Fibroblast of skin of abdomen (primary cell): Measurements from ENCODE around the gene SLC19A1.
A peak's percentile ranks its signal among the peaks of the same experiment; 100 is the strongest.

Experiments
- DNase-seq: peaks from one replicate; pipeline ENCODE4 v3.0.0-alpha.2; 2013

The SLC19A1 gene

GRCh38 chr21:45543710-45544448 is 1.6 kb upstream of the SLC19A1 start:
- no peak for DNase-seq

GRCh38 chr21:45543371-45543709 is 1.1 kb upstream of the SLC19A1 start:
- DNase-seq, result no peak

GRCh38 chr21:45542667-45543370 is 579 bp upstream of the SLC19A1 start:
- DNase-seq, result no peak

- DNase-seq, result peak; percentile 52
Observed at GRCh38 chr21:45541221-45542039, 810 bp downstream of the SLC19A1 start.

- DNase-seq, result no peak
Observed at GRCh38 chr21:45540601-45540970, 1.7 kb downstream of the SLC19A1 start.

- no peak for DNase-seq
Observed at GRCh38 chr21:45539796-45540600, 2.2 kb downstream of the SLC19A1 start.

GRCh38 chr21:45539046-45539795 is 3.0 kb downstream of the SLC19A1 start:
- DNase-seq, result no peak

- no peak for DNase-seq
Observed at GRCh38 chr21:45538381-45539045, 3.7 kb downstream of the SLC19A1 start.

- no peak for DNase-seq
Observed at GRCh38 chr21:45537746-45538291, 4.4 kb downstream of the SLC19A1 start.

- DNase-seq, result no peak
Observed at GRCh38 chr21:45537111-45537745, 5.0 kb downstream of the SLC19A1 start.

GRCh38 chr21:45536301-45537081 is 5.7 kb downstream of the SLC19A1 start:
- no peak for DNase-seq

- no peak for DNase-seq
Observed at GRCh38 chr21:45535341-45536081, 6.7 kb downstream of the SLC19A1 start.

- DNase-seq, result no peak
Observed at GRCh38 chr21:45534636-45535331, 7.5 kb downstream of the SLC19A1 start.

- no peak for DNase-seq
Observed at GRCh38 chr21:45533846-45534635, 8.2 kb downstream of the SLC19A1 start.

- DNase-seq, result no peak
Observed at GRCh38 chr21:45533361-45533845, 8.8 kb downstream of the SLC19A1 start.

GRCh38 chr21:45532826-45533360 is 9.3 kb downstream of the SLC19A1 start:
- DNase-seq, result no peak
